GM19372 (cell line): ENCODE measurements around the gene BRF1.
"Not testable (repeated sequence)": the region's sequence is repeated elsewhere in the genome, so short reads cannot be mapped to it uniquely, and the experiment has no call there.

Experiments
- ATAC-seq: cut with Tn5 transposase; IDR thresholded peaks from one replicate; pipeline ENCODE4 v1.9.1; 2021; ENCODE audit warnings: mild to moderate bottlenecking, low read depth, moderate library complexity; ENCODE audit not compliant: unreplicated experiment

The BRF1 gene

GRCh38 chr14:105292826-105293711 lies 7.7 kb downstream of the BRF1 start:
- ATAC-seq: no peak

GRCh38 chr14:105290621-105291346 lies 10.0 kb downstream of the BRF1 start:
- ATAC-seq: no peak

GRCh38 chr14:105288936-105289335 lies 11.9 kb downstream of the BRF1 start:
- ATAC-seq: not testable (repeated sequence)

- no peak for ATAC-seq
Observed at GRCh38 chr14:105287249-105288102, 13.3 kb downstream of the BRF1 start.

- ATAC-seq: no peak
Observed at GRCh38 chr14:105286759-105287144, 14.0 kb downstream of the BRF1 start.

GRCh38 chr14:105285174-105285573 lies 15.6 kb downstream of the BRF1 start:
- ATAC-seq: no peak

- ATAC-seq: no peak
Observed at GRCh38 chr14:105283899-105284298, 16.9 kb downstream of the BRF1 start.

- no peak for ATAC-seq
Observed at GRCh38 chr14:105283028-105283427, 17.8 kb downstream of the BRF1 start.

- ATAC-seq: no peak
Observed at GRCh38 chr14:105282098-105282725, 18.6 kb downstream of the BRF1 start.

GRCh38 chr14:105281371-105282097 lies 19.3 kb downstream of the BRF1 start:
- ATAC-seq: no peak

- ATAC-seq: no peak
Observed at GRCh38 chr14:105280525-105280924, 20.3 kb downstream of the BRF1 start.

GRCh38 chr14:105279642-105280361 lies 21.0 kb downstream of the BRF1 start:
- no peak for ATAC-seq

GRCh38 chr14:105277448-105277847 lies 23.4 kb downstream of the BRF1 start:
- not testable (repeated sequence) for ATAC-seq

GRCh38 chr14:105275267-105275946 lies 25.4 kb downstream of the BRF1 start:
- ATAC-seq: no peak

GRCh38 chr14:105274637-105275036 lies 26.2 kb downstream of the BRF1 start:
- ATAC-seq: no peak

- ATAC-seq: no peak
Observed at GRCh38 chr14:105273062-105273461, 27.7 kb downstream of the BRF1 start.

- ATAC-seq: no peak
Observed at GRCh38 chr14:105272623-105273022, 28.2 kb downstream of the BRF1 start.

- no peak for ATAC-seq
Observed at GRCh38 chr14:105271224-105271890, 29.4 kb downstream of the BRF1 start.
